Measurements from ENCODE around the gene TOM1L2.
"Not testable (repeated sequence)": the region's sequence is repeated elsewhere in the genome, so short reads cannot be mapped to it uniquely, and the experiment has no call there.

The TOM1L2 gene

GRCh38 chr17:17917394-17917793 lies 54.8 kb downstream of the TOM1L2 start:
- TF ChIP-seq ZFX (IDR thresholded peaks at IDR 0.05; ENCODE audit: borderline replicate concordance) (no peak), CTCF (IDR thresholded peaks at IDR 0.05) (no peak)
- H3K27ac ChIP-seq = no peak overlapping the region

GRCh38 chr17:17915183-17915582 lies 57.0 kb downstream of the TOM1L2 start:
- no peak for TF ChIP-seq CTCF (IDR thresholded peaks at IDR 0.05)
- no peak for TF ChIP-seq ZFX (IDR thresholded peaks at IDR 0.05; ENCODE audit: borderline replicate concordance)
- no peak overlapping the region for H3K27ac ChIP-seq

GRCh38 chr17:17913695-17914332 lies 58.4 kb downstream of the TOM1L2 start:
- TF ChIP-seq ZFX (IDR thresholded peaks at IDR 0.05; ENCODE audit: borderline replicate concordance) = no peak
- no peak for TF ChIP-seq CTCF (IDR thresholded peaks at IDR 0.05)
- no peak overlapping the region for H3K27ac ChIP-seq

- H3K27ac ChIP-seq = not testable (repeated sequence)
These were observed 59.9 kb downstream of the TOM1L2 start for GRCh38 chr17:17912336-17912735.

- no peak overlapping the region for H3K27ac ChIP-seq
- TF ChIP-seq CTCF (IDR thresholded peaks at IDR 0.05) (no peak), ZFX (IDR thresholded peaks at IDR 0.05; ENCODE audit: borderline replicate concordance) (no peak)
These were observed 61.1 kb downstream of the TOM1L2 start for GRCh38 chr17:17911001-17911613.

GRCh38 chr17:17910060-17910459 lies 62.1 kb downstream of the TOM1L2 start:
- H3K27ac ChIP-seq = no peak overlapping the region
- TF ChIP-seq CTCF (IDR thresholded peaks at IDR 0.05) (no peak), ZFX (IDR thresholded peaks at IDR 0.05; ENCODE audit: borderline replicate concordance) (no peak)

GRCh38 chr17:17909078-17909477 lies 63.1 kb downstream of the TOM1L2 start:
- H3K27ac ChIP-seq = no peak overlapping the region
- no peak for TF ChIP-seq ZFX (IDR thresholded peaks at IDR 0.05; ENCODE audit: borderline replicate concordance)

GRCh38 chr17:17907469-17907868 lies 64.7 kb downstream of the TOM1L2 start:
- no peak overlapping the region for H3K27ac ChIP-seq
- TF ChIP-seq ZFX (IDR thresholded peaks at IDR 0.05; ENCODE audit: borderline replicate concordance) = no peak
- TF ChIP-seq CTCF (IDR thresholded peaks at IDR 0.05) = no peak

Measured in 22Rv1 (cell line).